GM23248 (cell line): Measurements from ENCODE around the gene SYNGR2.

Source experiments
- EZH2 ChIP-seq: fragments of 200-600 bp; sonication (generic); IDR thresholded peaks from 2 replicates; pipeline ENCODE4 v1.6.1; 2018; ENCODE audit warnings: antibody characterized with exemption, mild to moderate bottlenecking; ENCODE audit not compliant: insufficient read depth, poor library complexity, severe bottlenecking
- EZH2phosphoT487 ChIP-seq: fragments of 200-600 bp; sonication (generic); IDR thresholded peaks from 2 replicates; pipeline ENCODE4 v1.6.1; 2018; ENCODE audit warnings: antibody characterized with exemption, moderate library complexity, mild to moderate bottlenecking, low read depth; ENCODE audit not compliant: insufficient read depth

DNA sequence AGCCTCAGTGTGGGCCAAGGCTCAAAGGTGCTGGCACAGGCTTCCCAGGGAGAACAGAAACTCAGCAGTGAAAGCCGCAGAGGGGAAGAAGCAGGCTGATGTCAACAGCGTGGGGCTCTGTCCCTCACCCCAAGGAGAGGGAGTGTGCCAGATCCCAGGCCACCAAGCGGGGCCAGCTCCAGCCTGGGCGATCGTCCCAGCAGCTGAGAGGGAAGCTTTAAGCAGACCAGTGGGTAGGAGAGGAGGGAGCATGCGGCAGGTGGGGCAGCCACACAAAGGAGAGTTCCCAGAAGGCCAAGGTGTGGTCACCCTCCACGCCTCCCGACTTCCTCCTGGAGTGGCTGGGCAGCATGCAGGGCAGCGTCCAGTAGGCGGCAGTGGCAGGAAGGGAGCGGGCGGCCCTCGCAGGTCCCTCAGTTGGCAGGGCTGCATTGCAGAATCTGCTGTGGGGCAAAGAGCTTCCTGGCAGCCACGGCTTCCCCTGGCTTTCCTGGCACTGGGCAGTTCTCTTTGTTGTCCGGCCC, 6.0 kb downstream of the SYNGR2 start:
- TF ChIP-seq EZH2 (no peak), EZH2phosphoT487 (no peak)
